Adrenal gland (tissue), 5 donors: ENCODE data around the gene RWDD1.

ENCODE experiments used
- CTCF ChIP-seq, 6 experiments: fragments of 450-650 bp in 4 of 6; fragments of 200-600 bp in 2 of 6; sonication (generic) in 1 of 6; IDR thresholded peaks; 1 replicate in 5 of 6; 2 replicates in 1 of 6; pipeline versions ENCODE4 v1.5.1 to v1.8.0; 2016 to 2021; ENCODE audit warnings: antibody characterized with exemption in 6 of 6, mild to moderate bottlenecking in 2 of 6, moderate library complexity in 1 of 6
- POLR2A ChIP-seq, 2 donors: fragments of 450-650 bp; IDR thresholded peaks; one replicate each; pipeline ENCODE4 v1.6.1; 2017; ENCODE audit warnings: antibody characterized with exemption in 2 of 2, mild to moderate bottlenecking in 2 of 2, moderate library complexity in 1 of 2
- donor health status: DM: no; HTN: no; CAD: no.

GRCh38 chr6:116536216-116536621, 35.1 kb upstream of the RWDD1 start:
- TF ChIP-seq POLR2A (IDR thresholded peaks at IDR 0.05), result no peak
- peak; percentile 60 to 81 (median 69) for TF ChIP-seq CTCF (IDR thresholded peaks at IDR 0.05)
